Esophagus muscularis mucosa (tissue), 4 donors: ENCODE results near the gene NAV2. TPM values are rescaled to one million over a fixed set of nuclear protein-coding genes. Genes with fewer than 3 reads are reported as not detected.
A peak's percentile ranks its signal among the peaks of the same experiment; 100 is the strongest.

Source experiments
- DNase-seq: peaks from one replicate; pipeline ENCODE4 v3.0.0-alpha.2; 2017; ENCODE audit errors: extremely low spot score
- H3K27ac ChIP-seq, 4 donors: fragments of 200-600 bp; sonication (generic); replicated peaks in 1 of 4; 1 replicate in 3 of 4; 2 replicates in 1 of 4; pipeline ENCODE4 v1.5.1; 2016 to 2019; ENCODE audit warnings: mild to moderate bottlenecking in 1 of 4
- H3K27me3 ChIP-seq, 4 donors: fragments of 200-600 bp; sonication (generic); one replicate each; pipeline versions ENCODE4 v1.5.1 to v1.6.0; 2016 to 2019
- H3K36me3 ChIP-seq, 4 donors: fragments of 200-600 bp; sonication (generic); one replicate each; pipeline ENCODE4 v1.5.1; 2016 to 2019
- H3K4me1 ChIP-seq, 4 donors: fragments of 200-600 bp; sonication (generic); one replicate each; pipeline ENCODE4 v1.5.1; 2016 to 2019
- H3K4me3 ChIP-seq, 4 donors: fragments of 200-600 bp; sonication (generic); 1 replicate in 2 of 4; 2 replicates in 2 of 4; pipeline ENCODE4 v1.5.1; 2016 to 2019; ENCODE audit warnings: mild to moderate bottlenecking in 4 of 4, moderate library complexity in 1 of 4
- H3K9me3 ChIP-seq, 4 donors: fragments of 200-600 bp; sonication (generic); 1 replicate in 3 of 4; 2 replicates in 1 of 4; pipeline ENCODE4 v1.5.1; 2016 to 2019
- CTCF ChIP-seq, 3 experiments: fragments of 200-600 bp in 2 of 3; fragments of 450-650 bp in 1 of 3; sonication (generic) in 2 of 3; IDR thresholded peaks; one replicate each; pipeline ENCODE4 v1.5.1; 2017 to 2019; ENCODE audit warnings: antibody characterized with exemption in 3 of 3, mild to moderate bottlenecking in 2 of 3, moderate library complexity in 1 of 3
- EP300 ChIP-seq: sonication (generic); formaldehyde crosslinking; IDR thresholded peaks from one replicate; pipeline ENCODE4 v1.6.1; 2017; ENCODE audit warnings: antibody characterized with exemption
- POLR2A ChIP-seq: fragments of 450-650 bp; IDR thresholded peaks from one replicate; pipeline ENCODE4 v1.6.1; 2017; ENCODE audit warnings: antibody characterized with exemption, moderate library complexity, mild to moderate bottlenecking, low read depth
- POLR2AphosphoS5 ChIP-seq, 2 donors: sonication (generic); formaldehyde crosslinking; IDR thresholded peaks; one replicate each; pipeline ENCODE4 v1.6.1; 2017; ENCODE audit warnings: antibody characterized with exemption in 2 of 2
- WGBS: methylation state at CpG from one replicate; pipeline ENCODE4 v1.1.5; 2018; 5-methylcytosine and 5-hydroxymethylcytosine counted together
- intact Hi-C: fragments of 100-400 bp; cut with DNase I; formaldehyde crosslinking; loops from one replicate; pipeline ENCODE4 v1.15.1; 2023
- total RNA-seq, 4 donors: library from RNA; depleted of rRNA; stranded (reverse); fragments of >200 nt; gene quantifications; one replicate each; pipeline versions ENCODE4 v1.1.0 to v1.2.1, GENCODE V29; 2016

NAV2 gene
- total RNA-seq, 4 donors from 2014 or later, result 21.9 to 57.0 (median 37.5) TPM

- intact Hi-C loops, result loop anchor here (2.0 to 5.0 kb wide), 3 partner anchors 106 to 181 kb away; no protein-coding TSS in a partner anchor
- WGBS, result 22% methylated on average over 6 of the region's 6 CpGs
These were observed 239.0 kb downstream of the NAV2 start for GRCh38 chr11:19951558-19952115.

GRCh38 chr11:19952116-19952605 is 239.5 kb downstream of the NAV2 start:
- 58% methylated on average over 3 of the region's 3 CpGs for WGBS
- intact Hi-C loops, result loop anchor here (5.0 kb wide), 2 partner anchors 105 to 160 kb away; no protein-coding TSS in a partner anchor

More at GRCh38 chr11:19951558-19952115, 239.0 kb downstream of the NAV2 start:
- TF ChIP-seq EP300, result no peak
- TF ChIP-seq CTCF (IDR thresholded peaks at IDR 0.05), result peak; percentile 63 to 76 (median 65)
- TF ChIP-seq POLR2A, result no peak
- TF ChIP-seq POLR2AphosphoS5 (IDR thresholded peaks at IDR 0.05), result no peak
- Histone ChIP-seq H3K4me1 (peaks cover 31 to 41% (median 35%) of the 10 kb centered on the region in 4 donors), H3K9me3 (no peaks in the 10 kb centered on the region), H3K27ac (peak overlapping the region in 3 of 4 donors; percentile 4 to 37 (median 12)), H3K27me3 (no peaks in the 10 kb centered on the region), H3K36me3 (peaks cover 14 to 53% (median 37%) of the 10 kb centered on the region in 4 donors), H3K4me3 (peak overlapping the region in 1 of 4 donors; percentile 5)
- no peak for DNase-seq

GRCh38 chr11:19952911-19953310 is 240.3 kb downstream of the NAV2 start:
- no peaks in the 10 kb centered on the region for H3K27me3 ChIP-seq
- DNase-seq, result no peak
- no peaks in the 10 kb centered on the region for H3K9me3 ChIP-seq
- H3K36me3 ChIP-seq, result peaks cover 14 to 41% (median 27%) of the 10 kb centered on the region in 4 donors
- H3K4me1 ChIP-seq, result peaks cover 31 to 41% (median 36%) of the 10 kb centered on the region in 4 donors
- WGBS, result 70% methylated on average over 1 of the region's 1 CpG
- intact Hi-C loops, result loop anchor here (5.0 kb wide), 2 partner anchors 104 to 159 kb away; no protein-coding TSS in a partner anchor
- peak overlapping the region in 2 of 4 donors; percentile 40 to 41 for H3K27ac ChIP-seq
- no peak overlapping the region for H3K4me3 ChIP-seq
- TF ChIP-seq EP300, result no peak
- TF ChIP-seq POLR2A, result no peak
- no peak for TF ChIP-seq CTCF (IDR thresholded peaks at IDR 0.05)
- TF ChIP-seq POLR2AphosphoS5 (IDR thresholded peaks at IDR 0.05), result no peak

More at GRCh38 chr11:19952116-19952605, 239.5 kb downstream of the NAV2 start:
- TF ChIP-seq POLR2A, result no peak
- no peak for TF ChIP-seq POLR2AphosphoS5 (IDR thresholded peaks at IDR 0.05)
- TF ChIP-seq CTCF (IDR thresholded peaks at IDR 0.05), result no peak
- TF ChIP-seq EP300, result no peak
- H3K4me3 ChIP-seq, result no peak overlapping the region
- no peaks in the 10 kb centered on the region for H3K27me3 ChIP-seq
- peak overlapping the region in 3 of 4 donors; percentile 4 to 37 (median 12) for H3K27ac ChIP-seq
- H3K9me3 ChIP-seq, result no peaks in the 10 kb centered on the region
- H3K36me3 ChIP-seq, result peaks cover 14 to 48% (median 32%) of the 10 kb centered on the region in 4 donors
- no peak for DNase-seq
- peaks cover 31 to 41% (median 36%) of the 10 kb centered on the region in 4 donors for H3K4me1 ChIP-seq

GRCh38 chr11:19953336-19953735 is 240.7 kb downstream of the NAV2 start:
- no peak for DNase-seq
- H3K27me3 ChIP-seq, result no peaks in the 10 kb centered on the region
- intact Hi-C loops, result loop anchor here (5.0 kb wide), 2 partner anchors 104 to 159 kb away; no protein-coding TSS in a partner anchor
- H3K27ac ChIP-seq, result peak overlapping the region in 3 of 4 donors; percentile 33 to 41 (median 40)
- H3K9me3 ChIP-seq, result no peaks in the 10 kb centered on the region
- H3K36me3 ChIP-seq, result peaks cover 14 to 36% (median 24%) of the 10 kb centered on the region in 4 donors
- peaks cover 31 to 41% (median 36%) of the 10 kb centered on the region in 4 donors for H3K4me1 ChIP-seq
- H3K4me3 ChIP-seq, result no peak overlapping the region
- WGBS, result 57% methylated on average over 4 of the region's 4 CpGs
- TF ChIP-seq CTCF (IDR thresholded peaks at IDR 0.05) (no peak), EP300 (no peak), POLR2A (no peak), POLR2AphosphoS5 (IDR thresholded peaks at IDR 0.05) (no peak)
